Erythroblast (primary cell): ENCODE measurements around the gene PCDH1.

Source experiments
- GATA1 ChIP-seq: IDR thresholded peaks from 2 replicates; pipeline ENCODE4 v1.6.1; 2011; ENCODE audit warnings: low read depth, mild to moderate bottlenecking, control low read depth, low read length, moderate library complexity
- POLR2A ChIP-seq: IDR thresholded peaks from 2 replicates; pipeline ENCODE4 v1.6.1; 2011; ENCODE audit warnings: mild to moderate bottlenecking, low read length

DNA sequence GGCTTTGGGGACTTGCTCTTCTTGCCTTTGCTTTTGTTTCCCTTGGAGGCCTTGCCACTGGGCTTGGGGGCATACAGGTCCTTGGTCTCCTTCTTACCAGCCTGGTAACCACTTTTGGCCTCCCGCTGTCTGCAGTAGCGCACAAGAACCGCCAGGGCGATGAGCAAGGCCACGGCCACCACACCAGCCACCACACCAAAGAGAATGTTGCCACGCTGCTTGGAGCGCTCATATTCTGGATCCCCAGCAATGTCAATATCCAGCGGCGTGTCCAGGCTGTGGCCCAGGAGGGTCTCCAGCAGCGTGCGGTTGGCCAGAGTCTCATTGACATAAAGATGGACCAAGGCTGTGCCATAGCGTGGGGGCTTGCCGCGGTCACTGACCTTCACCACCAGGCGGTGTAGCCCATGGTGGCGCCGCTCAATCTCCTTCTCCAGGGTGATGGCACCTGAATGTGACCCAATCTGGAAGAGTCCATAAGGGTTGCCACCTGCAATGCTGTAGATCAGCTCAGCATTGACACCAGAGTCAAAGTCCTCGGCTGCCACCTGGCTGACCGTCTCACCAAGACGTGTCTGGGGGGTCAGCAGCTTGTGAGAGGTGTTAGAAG is 14.5 kb downstream of the PCDH1 start:
- TF ChIP-seq POLR2A (no peak), GATA1 (no peak)
